OCI-LY1 (cell line): Measurements from ENCODE around the gene MICAL2.
A peak's percentile ranks its signal among the peaks of the same experiment; 100 is the strongest.

Experiments used
- H2AFZ ChIP-seq: fragments of 200-600 bp; sonication (generic), shearing (Covaris generic); 2 replicates; pipeline ENCODE4 v1.6.0; 2014; ENCODE audit warnings: antibody characterized with exemption, mild to moderate bottlenecking, low read length
- H3F3A ChIP-seq: fragments of 200-600 bp; sonication (generic), shearing (Covaris generic); 2 replicates; pipeline ENCODE4 v1.6.0; 2014; ENCODE audit warnings: mild to moderate bottlenecking, antibody characterized with exemption, low read length, moderate library complexity; ENCODE audit not compliant: insufficient read depth
- H3K27ac ChIP-seq: fragments of 200-600 bp; sonication (generic); 2 replicates; pipeline ENCODE4 v1.5.1; 2014; ENCODE audit warnings: low read length, mixed run types, mild to moderate bottlenecking, low read depth; ENCODE audit not compliant: poor library complexity, severe bottlenecking
- H3K27me3 ChIP-seq: fragments of 200-600 bp; sonication (generic); 2 replicates; pipeline ENCODE4 v1.6.0; 2014; ENCODE audit warnings: antibody characterized with exemption, mild to moderate bottlenecking, low read length, moderate library complexity; ENCODE audit not compliant: insufficient read depth
- H3K36me3 ChIP-seq: fragments of 200-600 bp; sonication (generic); 2 replicates; pipeline ENCODE4 v1.6.1; 2014; ENCODE audit warnings: mild to moderate bottlenecking, antibody characterized with exemption, low read length, moderate library complexity, mixed read lengths; ENCODE audit not compliant: insufficient read depth
- H3K4me1 ChIP-seq: fragments of 200-600 bp; sonication (generic); 2 replicates; pipeline ENCODE4 v1.5.1; 2014; ENCODE audit warnings: mild to moderate bottlenecking, low read length, moderate library complexity; ENCODE audit not compliant: insufficient read depth, severe bottlenecking
- H3K4me2 ChIP-seq: fragments of 200-600 bp; sonication (generic), shearing (Covaris generic); 2 replicates; pipeline ENCODE4 v1.6.1; 2014; ENCODE audit warnings: low read length
- H3K4me3 ChIP-seq: fragments of 200-600 bp; sonication (generic); 2 replicates; pipeline ENCODE4 v1.5.1; 2014; ENCODE audit warnings: low read length, low read depth, mild to moderate bottlenecking, mixed read lengths; ENCODE audit not compliant: poor library complexity, severe bottlenecking
- H3K79me2 ChIP-seq: fragments of 200-600 bp; shearing (Covaris generic); 2 replicates; pipeline ENCODE4 v1.6.1; 2016; ENCODE audit warnings: mixed run types, low read length, mixed read lengths; ENCODE audit not compliant: insufficient read depth
- H3K9ac ChIP-seq: fragments of 200-600 bp; sonication (generic), shearing (Covaris generic); 2 replicates; pipeline ENCODE4 v1.6.1; 2014; ENCODE audit warnings: mild to moderate bottlenecking, low read length, mixed read lengths
- H3K9me2 ChIP-seq: fragments of 200-600 bp; sonication (generic), shearing (Covaris generic); 2 replicates; pipeline ENCODE4 v1.6.1; 2014; ENCODE audit warnings: low read depth, mild to moderate bottlenecking, low read length, mixed read lengths
- H3K9me3 ChIP-seq: fragments of 200-600 bp; shearing (Covaris generic); 2 replicates; pipeline ENCODE4 v1.6.1; 2014; ENCODE audit warnings: low read length, mixed read lengths
- H4K20me1 ChIP-seq: fragments of 200-600 bp; sonication (generic), shearing (Covaris generic); 2 replicates; pipeline ENCODE4 v1.6.0; 2016; ENCODE audit warnings: mild to moderate bottlenecking, low read length; ENCODE audit not compliant: insufficient read depth
- CTCF ChIP-seq: fragments of 200-600 bp; sonication (generic), shearing (Covaris generic); IDR thresholded peaks from 2 replicates; pipeline ENCODE4 v1.5.1; 2017; ENCODE audit warnings: mild to moderate bottlenecking, antibody characterized with exemption, low read length, moderate library complexity, mixed read lengths
- EZH2 ChIP-seq: fragments of 200-600 bp; sonication (generic), shearing (Covaris generic); IDR thresholded peaks from 2 replicates; pipeline ENCODE4 v1.8.0; 2017; ENCODE audit warnings: borderline replicate concordance, mixed run types, mild to moderate bottlenecking, antibody characterized with exemption, low read length, moderate library complexity, mixed read lengths

The MICAL2 gene

GRCh38 chr11:12235947-12236743 is 125.8 kb downstream of the MICAL2 start:
- Histone ChIP-seq H3K4me1 (no peaks in the 10 kb centered on the region), H3K9me3 (no peaks in the 10 kb centered on the region), H3K27ac (no peak overlapping the region), H3F3A (no peaks in the 10 kb centered on the region), H4K20me1 (no peaks in the 10 kb centered on the region), H3K4me3 (no peak overlapping the region), H3K27me3 (no peaks in the 10 kb centered on the region), H3K4me2 (no peak overlapping the region), H3K79me2 (no peaks in the 10 kb centered on the region), H3K9me2 (no peaks in the 10 kb centered on the region), H3K9ac (no peak overlapping the region), H2AFZ (no peak overlapping the region), H3K36me3 (no peaks in the 10 kb centered on the region)
- TF ChIP-seq CTCF (peak; percentile 70), EZH2 (no peak)

- no peaks in the 10 kb centered on the region for H3K36me3 ChIP-seq
- no peaks in the 10 kb centered on the region for H3K4me1 ChIP-seq
- H3K9ac ChIP-seq, result no peak overlapping the region
- no peak overlapping the region for H3K4me3 ChIP-seq
- H3K27me3 ChIP-seq, result no peaks in the 10 kb centered on the region
- H3K9me3 ChIP-seq, result no peaks in the 10 kb centered on the region
- TF ChIP-seq CTCF, result no peak
- H3K4me2 ChIP-seq, result no peak overlapping the region
- no peaks in the 10 kb centered on the region for H4K20me1 ChIP-seq
- no peaks in the 10 kb centered on the region for H3F3A ChIP-seq
- no peak overlapping the region for H3K27ac ChIP-seq
- H3K9me2 ChIP-seq, result no peaks in the 10 kb centered on the region
- H2AFZ ChIP-seq, result no peak overlapping the region
- H3K79me2 ChIP-seq, result no peaks in the 10 kb centered on the region
These were observed 126.3 kb downstream of the MICAL2 start for GRCh38 chr11:12236744-12237101.

GRCh38 chr11:12237381-12237784 is 127.0 kb downstream of the MICAL2 start:
- H3K4me1 ChIP-seq, result no peaks in the 10 kb centered on the region
- TF ChIP-seq EZH2 (no peak), CTCF (no peak)
- no peaks in the 10 kb centered on the region for H3K79me2 ChIP-seq
- no peak overlapping the region for H3K4me3 ChIP-seq
- H4K20me1 ChIP-seq, result no peaks in the 10 kb centered on the region
- no peaks in the 10 kb centered on the region for H3F3A ChIP-seq
- no peak overlapping the region for H3K9ac ChIP-seq
- H3K4me2 ChIP-seq, result no peak overlapping the region
- H3K36me3 ChIP-seq, result no peaks in the 10 kb centered on the region
- no peak overlapping the region for H2AFZ ChIP-seq
- no peaks in the 10 kb centered on the region for H3K9me3 ChIP-seq
- no peaks in the 10 kb centered on the region for H3K27me3 ChIP-seq
- no peaks in the 10 kb centered on the region for H3K9me2 ChIP-seq
- no peak overlapping the region for H3K27ac ChIP-seq
